BLaER1 (cell line): Measurements from ENCODE around the gene PRKAG2.

ENCODE experiments used
- H3K27ac ChIP-seq: shearing (Covaris generic); formaldehyde crosslinking; 2 replicates; pipeline ENCODE4 v1.8.1; 2022
- H3K27me3 ChIP-seq: shearing (Covaris generic); formaldehyde crosslinking; 2 replicates; pipeline ENCODE4 v1.8.1; 2022
- H3K36me3 ChIP-seq: shearing (Covaris generic); formaldehyde crosslinking; 2 replicates; pipeline ENCODE4 v1.8.1; 2022
- H3K4me1 ChIP-seq: shearing (Covaris generic); formaldehyde crosslinking; 2 replicates; pipeline ENCODE4 v1.8.1; 2022
- H3K4me2 ChIP-seq: shearing (Covaris generic); formaldehyde crosslinking; 2 replicates; pipeline ENCODE4 v1.8.1; 2022
- H3K4me3 ChIP-seq: shearing (Covaris generic); formaldehyde crosslinking; 2 replicates; pipeline ENCODE4 v1.8.1; 2022
- H3K9ac ChIP-seq: shearing (Covaris generic); formaldehyde crosslinking; 2 replicates; pipeline ENCODE4 v1.8.1; 2022
- H3K9me3 ChIP-seq: shearing (Covaris generic); formaldehyde crosslinking; 2 replicates; pipeline ENCODE4 v1.8.1; 2022
- H4K20me1 ChIP-seq: shearing (Covaris generic); formaldehyde crosslinking; 2 replicates; pipeline ENCODE4 v1.8.1; 2022
- Cebpa-rat ChIP-seq: shearing (Covaris generic); IDR thresholded peaks from 2 replicates; pipeline ENCODE4 v1.8.1; 2022

Gene PRKAG2

DNA sequence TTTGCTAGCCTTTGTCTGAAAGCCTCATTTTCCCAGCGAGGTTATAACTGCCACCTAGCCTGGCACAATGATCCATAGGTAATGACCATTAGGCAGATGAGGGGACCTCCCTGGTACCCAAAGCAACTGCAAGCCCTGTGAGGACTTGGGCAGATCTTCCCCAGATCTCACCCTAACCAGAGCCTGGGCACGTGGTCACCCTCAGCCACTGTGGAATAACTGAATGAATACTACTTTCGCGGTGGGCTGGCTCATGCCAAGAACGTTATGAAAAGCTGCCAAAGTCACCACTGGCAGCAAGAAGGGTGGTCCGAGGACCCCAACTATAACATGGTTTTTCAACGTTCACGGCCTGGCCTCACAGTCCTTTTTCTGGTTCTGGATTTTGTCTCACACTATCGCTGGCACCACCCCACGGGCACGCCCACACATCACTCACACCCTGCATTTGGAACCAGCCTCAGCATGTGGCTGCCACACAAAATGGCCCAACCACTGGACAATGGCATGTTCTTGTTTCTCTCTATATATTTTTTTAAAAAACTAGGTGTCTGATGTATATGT, 3.4 kb downstream of the PRKAG2 start:
- Histone ChIP-seq H3K27me3 (no peaks in the 10 kb centered on the region), H3K9ac (no peak overlapping the region), H3K36me3 (no peaks in the 10 kb centered on the region), H3K4me3 (no peak overlapping the region), H3K4me2 (no peak overlapping the region), H4K20me1 (peaks cover 39% of the 10 kb centered on the region), H3K4me1 (peaks cover 25% of the 10 kb centered on the region), H3K27ac (no peak overlapping the region), H3K9me3 (no peaks in the 10 kb centered on the region)
- TF ChIP-seq Cebpa-rat = no peak

- Histone ChIP-seq H3K9ac (no peak overlapping the region), H3K4me3 (no peak overlapping the region), H3K4me1 (peaks cover 18% of the 10 kb centered on the region), H3K27ac (no peak overlapping the region), H3K9me3 (no peaks in the 10 kb centered on the region), H4K20me1 (peaks cover 39% of the 10 kb centered on the region), H3K36me3 (no peaks in the 10 kb centered on the region), H3K27me3 (no peaks in the 10 kb centered on the region), H3K4me2 (no peak overlapping the region)
- TF ChIP-seq Cebpa-rat = no peak
Measured at GRCh38 chr7:151872531-151873401, 4.1 kb downstream of the PRKAG2 start.

DNA sequence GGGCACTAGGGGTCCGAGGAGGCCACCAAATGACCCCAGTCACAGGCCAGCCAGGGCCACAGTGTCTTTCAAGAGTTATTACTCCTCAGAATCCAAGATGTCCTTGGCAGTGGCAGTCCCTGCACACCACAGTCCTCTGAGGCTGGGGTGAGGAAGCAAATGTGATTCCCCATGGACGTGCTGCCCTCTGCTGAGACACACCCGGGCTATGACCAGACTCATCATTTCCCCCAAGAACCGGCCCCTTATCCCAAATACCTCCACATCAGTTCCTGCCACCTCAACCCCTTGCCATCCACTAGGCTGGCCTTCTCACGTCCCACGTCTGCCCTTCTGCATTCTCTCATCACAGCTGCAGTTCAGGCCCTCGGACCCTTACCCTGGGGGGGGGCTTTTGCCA, 5.0 kb downstream of the PRKAG2 start:
- Histone ChIP-seq H4K20me1 (peaks cover 39% of the 10 kb centered on the region), H3K36me3 (no peaks in the 10 kb centered on the region), H3K4me3 (no peak overlapping the region), H3K27me3 (no peaks in the 10 kb centered on the region), H3K4me2 (no peak overlapping the region), H3K9ac (no peak overlapping the region), H3K27ac (no peak overlapping the region), H3K9me3 (no peaks in the 10 kb centered on the region), H3K4me1 (peaks cover 17% of the 10 kb centered on the region)
- no peak for TF ChIP-seq Cebpa-rat

GRCh38 chr7:151871189-151871735, 5.7 kb downstream of the PRKAG2 start:
- H3K4me3 ChIP-seq = no peak overlapping the region
- no peak overlapping the region for H3K27ac ChIP-seq
- H3K9me3 ChIP-seq = no peaks in the 10 kb centered on the region
- no peaks in the 10 kb centered on the region for H3K36me3 ChIP-seq
- no peak overlapping the region for H3K9ac ChIP-seq
- no peaks in the 10 kb centered on the region for H3K27me3 ChIP-seq
- TF ChIP-seq Cebpa-rat = no peak
- H4K20me1 ChIP-seq = peaks cover 39% of the 10 kb centered on the region
- H3K4me1 ChIP-seq = peaks cover 17% of the 10 kb centered on the region
- no peak overlapping the region for H3K4me2 ChIP-seq

DNA sequence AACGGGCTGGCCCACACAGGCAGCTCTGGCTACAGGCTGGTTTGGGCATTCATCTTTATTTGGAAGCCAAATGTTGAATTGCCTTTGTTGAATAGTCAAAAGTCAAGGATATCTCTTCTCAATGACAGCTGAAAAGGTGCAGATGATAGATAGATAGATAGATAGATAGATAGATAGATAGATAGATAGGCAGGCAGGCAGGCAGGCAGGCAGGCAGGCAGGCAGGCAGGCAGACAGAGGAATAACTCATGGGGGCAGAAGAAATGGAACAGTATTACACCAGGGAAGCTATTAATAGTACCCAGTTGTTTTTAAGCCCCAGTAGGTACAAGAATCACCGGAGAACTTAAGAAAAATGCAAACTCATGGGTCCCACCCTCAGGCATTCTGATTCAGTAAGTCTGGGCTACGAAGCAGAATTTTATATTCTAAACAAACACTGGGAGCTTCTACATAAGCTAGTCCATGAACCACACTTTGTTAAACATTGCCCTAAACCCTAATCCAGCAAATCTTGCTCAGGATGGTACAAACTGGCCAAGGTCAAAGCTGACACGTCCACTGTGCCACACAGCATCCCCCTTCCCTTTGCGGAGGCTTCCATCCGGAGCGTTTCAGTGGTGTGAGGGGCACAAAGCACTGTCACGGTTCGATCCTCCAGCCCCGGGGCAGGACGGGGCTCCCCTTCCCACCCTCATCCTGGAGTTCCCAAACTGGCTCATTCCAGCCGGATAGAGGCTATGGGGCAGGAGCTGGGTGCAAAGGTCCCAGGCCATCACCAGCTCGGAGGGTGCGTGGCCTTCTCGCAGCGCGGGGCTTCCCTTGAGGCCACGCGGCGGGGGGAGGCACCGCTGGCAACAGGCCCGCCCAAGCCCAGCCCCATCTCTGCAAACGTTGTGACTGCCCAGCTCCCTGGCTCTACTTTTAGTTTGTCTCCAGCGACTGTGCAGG, 6.7 kb downstream of the PRKAG2 start:
- Histone ChIP-seq H3K27ac (no peak overlapping the region), H3K4me1 (peaks cover 15% of the 10 kb centered on the region), H3K9me3 (no peaks in the 10 kb centered on the region), H3K27me3 (no peaks in the 10 kb centered on the region), H3K9ac (no peak overlapping the region), H3K36me3 (no peaks in the 10 kb centered on the region), H3K4me3 (no peak overlapping the region), H4K20me1 (peaks cover 39% of the 10 kb centered on the region), H3K4me2 (no peak overlapping the region)
- no peak for TF ChIP-seq Cebpa-rat

DNA sequence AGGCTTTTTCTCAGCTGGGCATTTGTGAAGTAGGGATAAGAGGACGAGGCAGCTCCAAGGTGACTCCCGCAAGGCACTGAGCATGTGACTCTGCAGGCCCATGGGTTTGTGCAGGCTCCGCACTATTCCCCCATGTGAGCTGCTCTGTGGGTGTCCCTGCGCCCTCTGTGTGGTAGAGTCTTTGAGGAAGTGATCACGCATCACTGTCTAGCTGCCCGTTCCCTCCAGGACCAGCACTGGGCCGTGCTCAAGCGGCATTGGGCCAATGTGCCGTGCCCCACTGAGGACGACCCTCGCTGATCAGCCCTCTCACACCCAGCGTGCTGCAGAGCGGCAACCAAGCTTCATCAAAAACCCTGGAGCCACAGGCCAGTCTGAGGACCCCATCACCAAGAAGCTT, 7.5 kb downstream of the PRKAG2 start:
- peaks cover 10% of the 10 kb centered on the region for H3K4me1 ChIP-seq
- H3K27me3 ChIP-seq = no peaks in the 10 kb centered on the region
- no peak overlapping the region for H3K27ac ChIP-seq
- H3K4me3 ChIP-seq = no peak overlapping the region
- H3K9ac ChIP-seq = no peak overlapping the region
- H4K20me1 ChIP-seq = peaks cover 31% of the 10 kb centered on the region
- no peak for TF ChIP-seq Cebpa-rat
- H3K36me3 ChIP-seq = no peaks in the 10 kb centered on the region
- no peaks in the 10 kb centered on the region for H3K9me3 ChIP-seq
- no peak overlapping the region for H3K4me2 ChIP-seq

GRCh38 chr7:151869109-151869428, 7.8 kb downstream of the PRKAG2 start:
- Histone ChIP-seq H3K4me2 (no peak overlapping the region), H3K9me3 (no peaks in the 10 kb centered on the region), H3K27me3 (no peaks in the 10 kb centered on the region), H3K4me1 (peaks cover 13% of the 10 kb centered on the region), H3K4me3 (no peak overlapping the region), H3K36me3 (no peaks in the 10 kb centered on the region), H3K9ac (no peak overlapping the region), H3K27ac (no peak overlapping the region), H4K20me1 (peaks cover 31% of the 10 kb centered on the region; the same call in 1 of the 2 replicates)
- TF ChIP-seq Cebpa-rat = no peak

- TF ChIP-seq Cebpa-rat = no peak
- Histone ChIP-seq H3K4me3 (no peak overlapping the region), H3K9me3 (no peaks in the 10 kb centered on the region), H4K20me1 (peaks cover 31% of the 10 kb centered on the region; the same call in 1 of the 2 replicates), H3K27me3 (no peaks in the 10 kb centered on the region), H3K27ac (no peak overlapping the region), H3K36me3 (no peaks in the 10 kb centered on the region), H3K9ac (no peak overlapping the region), H3K4me1 (peaks cover 19% of the 10 kb centered on the region), H3K4me2 (no peak overlapping the region)
Measured at GRCh38 chr7:151868396-151869108, 8.4 kb downstream of the PRKAG2 start.

DNA sequence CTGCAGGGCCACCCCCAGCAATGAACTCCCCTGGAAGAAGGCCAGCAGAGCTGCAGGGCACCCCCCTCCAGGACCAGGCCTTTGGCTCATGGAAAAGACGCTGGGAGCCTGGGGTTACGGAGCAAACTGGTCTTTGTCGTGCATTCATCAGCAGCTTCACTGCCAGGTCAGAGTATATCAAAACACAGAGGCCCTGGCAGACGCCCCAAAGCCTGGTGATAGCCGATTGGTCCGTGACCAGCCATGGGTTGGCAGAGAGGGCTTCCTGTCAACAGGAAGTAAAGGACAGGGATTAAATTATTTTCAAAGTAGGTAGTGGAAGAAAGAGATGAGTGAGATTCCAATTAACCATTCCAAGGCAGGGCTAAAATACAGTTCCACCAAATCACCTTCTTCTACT, 9.0 kb downstream of the PRKAG2 start:
- no peak overlapping the region for H3K4me2 ChIP-seq
- TF ChIP-seq Cebpa-rat = no peak
- no peak overlapping the region for H3K4me3 ChIP-seq
- peaks cover 25% of the 10 kb centered on the region for H3K4me1 ChIP-seq
- peaks cover 35% of the 10 kb centered on the region; the same call in 1 of the 2 replicates for H4K20me1 ChIP-seq
- H3K27me3 ChIP-seq = no peaks in the 10 kb centered on the region
- H3K9ac ChIP-seq = no peak overlapping the region
- H3K9me3 ChIP-seq = no peaks in the 10 kb centered on the region
- H3K36me3 ChIP-seq = no peaks in the 10 kb centered on the region
- no peak overlapping the region for H3K27ac ChIP-seq
